GM21447 (cell line): ENCODE results near the gene PSMB9.
"Not testable (repeated sequence)": the region's sequence is repeated elsewhere in the genome, so short reads cannot be mapped to it uniquely, and the experiment has no call there.

Experiments
- ATAC-seq: cut with Tn5 transposase; IDR thresholded peaks from one replicate; pipeline ENCODE4 v1.9.1; 2021; ENCODE audit not compliant: unreplicated experiment

The PSMB9 gene

GRCh38 chr6:32858194-32858593 is 4.2 kb downstream of the PSMB9 start:
- ATAC-seq, result no peak

GRCh38 chr6:32860674-32861073 is 6.7 kb downstream of the PSMB9 start:
- ATAC-seq, result no peak

- ATAC-seq, result no peak
Measured at GRCh38 chr6:32862725-32863124, 8.7 kb downstream of the PSMB9 start.

- no peak for ATAC-seq
Measured at GRCh38 chr6:32865724-32866443, 11.9 kb downstream of the PSMB9 start.

GRCh38 chr6:32867022-32867477 is 13.1 kb downstream of the PSMB9 start:
- no peak for ATAC-seq

- ATAC-seq, result no peak
Measured at GRCh38 chr6:32867554-32868256, 13.7 kb downstream of the PSMB9 start.

GRCh38 chr6:32868257-32868788 is 14.3 kb downstream of the PSMB9 start:
- ATAC-seq, result no peak

GRCh38 chr6:32873947-32874346 is 20.0 kb downstream of the PSMB9 start:
- ATAC-seq, result not testable (repeated sequence)

GRCh38 chr6:32876603-32877002 is 22.6 kb downstream of the PSMB9 start:
- ATAC-seq, result no peak

- ATAC-seq, result no peak
Measured at GRCh38 chr6:32879691-32880090, 25.7 kb downstream of the PSMB9 start.

- ATAC-seq, result not testable (repeated sequence)
Measured at GRCh38 chr6:32880962-32881361, 27.0 kb downstream of the PSMB9 start.

- ATAC-seq, result no peak
Measured at GRCh38 chr6:32882879-32883250, 28.9 kb downstream of the PSMB9 start.

GRCh38 chr6:32883789-32884188 is 29.8 kb downstream of the PSMB9 start:
- no peak for ATAC-seq

GRCh38 chr6:32885698-32886286 is 31.8 kb downstream of the PSMB9 start:
- no peak for ATAC-seq

- ATAC-seq, result no peak
Measured at GRCh38 chr6:32886681-32887383, 32.8 kb downstream of the PSMB9 start.

GRCh38 chr6:32887616-32888015 is 33.6 kb downstream of the PSMB9 start:
- no peak for ATAC-seq

- ATAC-seq, result no peak
Measured at GRCh38 chr6:32888576-32888975, 34.6 kb downstream of the PSMB9 start.

GRCh38 chr6:32889533-32889932 is 35.5 kb downstream of the PSMB9 start:
- no peak for ATAC-seq

GRCh38 chr6:32890831-32891230 is 36.8 kb downstream of the PSMB9 start:
- no peak for ATAC-seq

GRCh38 chr6:32894085-32895005 is 40.4 kb downstream of the PSMB9 start:
- ATAC-seq, result peak; percentile 96
